Raji (cell line): Measurements from ENCODE around the gene IFIT3.

Experiments
- POLR2A ChIP-seq: IDR thresholded peaks from 2 replicates; pipeline ENCODE4 v1.6.1; 2011; ENCODE audit warnings: low read depth, low read length, control low read depth; ENCODE audit not compliant: insufficient read depth

The IFIT3 gene

DNA sequence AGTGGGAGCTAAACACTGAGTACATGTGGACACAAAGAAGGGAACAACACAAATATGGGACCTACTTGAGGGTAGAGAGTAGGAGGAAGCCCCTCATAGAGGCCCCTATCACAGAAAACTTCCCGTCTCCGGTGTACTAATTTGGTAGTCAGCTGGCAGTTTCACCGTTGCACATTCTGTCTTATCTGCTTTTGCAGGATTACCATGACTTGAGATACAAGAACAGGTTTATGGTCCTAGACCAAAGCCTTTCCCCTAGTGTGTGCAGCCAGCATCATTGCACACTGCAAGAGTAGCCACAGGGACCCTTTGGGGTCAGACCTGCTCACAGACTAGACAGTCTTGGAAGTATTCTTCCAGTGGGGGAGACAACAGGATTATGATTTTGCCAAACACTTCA lies 44.2 kb downstream of the IFIT3 start:
- no peak for TF ChIP-seq POLR2A

DNA sequence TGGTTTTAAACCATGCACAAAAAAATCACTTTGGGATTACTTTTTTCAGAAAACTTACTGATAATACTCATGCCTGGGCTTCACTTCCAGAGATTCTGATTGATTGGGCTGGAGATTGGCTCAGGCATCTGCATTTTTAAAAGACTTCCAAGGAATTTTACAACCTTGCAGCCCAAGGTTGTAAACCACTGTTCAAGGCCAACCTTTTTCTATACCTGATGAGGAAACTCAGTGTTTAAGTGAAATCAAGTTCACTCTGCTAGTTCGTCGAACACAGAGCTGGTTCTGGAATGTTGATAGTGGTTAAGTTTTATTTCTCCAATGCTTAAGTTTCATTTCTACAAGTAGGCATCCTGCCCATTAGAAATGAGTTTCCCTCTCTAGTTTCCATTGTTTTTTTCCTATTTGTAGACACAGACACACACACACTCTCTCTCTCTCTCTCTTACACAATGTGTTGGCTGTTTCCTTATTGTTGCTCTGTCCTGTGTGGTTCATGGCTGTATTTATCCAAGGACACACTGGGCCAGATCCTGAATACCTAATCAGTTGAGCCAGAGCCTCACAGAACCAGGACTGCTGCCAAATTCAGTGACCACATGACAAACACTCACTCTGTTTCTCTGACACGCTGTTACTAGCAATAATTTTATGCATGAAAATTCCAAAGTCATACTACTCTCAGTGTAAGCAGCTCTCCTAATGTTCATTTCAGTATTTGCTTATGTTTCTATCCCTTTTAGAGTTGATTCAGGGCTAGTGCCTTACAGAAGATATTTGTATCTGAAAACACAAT lies 46.3 kb downstream of the IFIT3 start:
- TF ChIP-seq POLR2A = no peak

DNA sequence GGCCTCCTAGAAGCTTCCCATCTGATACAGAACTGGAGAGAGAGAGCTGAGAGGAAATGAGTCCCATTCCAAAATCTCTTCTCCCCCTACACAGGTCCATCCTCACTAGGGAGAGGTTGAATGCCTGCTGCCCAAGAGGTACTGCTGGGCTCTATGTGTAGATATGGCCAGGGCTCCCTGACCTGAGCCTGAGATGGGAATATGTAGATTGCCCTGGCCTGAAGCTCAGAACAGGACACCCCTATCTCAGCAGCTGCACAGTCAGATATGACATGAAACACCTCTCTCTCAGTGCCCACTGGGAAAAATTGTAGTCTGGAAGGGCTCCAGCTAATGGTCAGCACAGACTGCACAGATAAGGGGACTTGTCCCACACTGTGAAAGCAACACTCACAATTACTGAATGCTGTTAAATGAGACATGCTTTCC lies 46.9 kb downstream of the IFIT3 start:
- TF ChIP-seq POLR2A = no peak

DNA sequence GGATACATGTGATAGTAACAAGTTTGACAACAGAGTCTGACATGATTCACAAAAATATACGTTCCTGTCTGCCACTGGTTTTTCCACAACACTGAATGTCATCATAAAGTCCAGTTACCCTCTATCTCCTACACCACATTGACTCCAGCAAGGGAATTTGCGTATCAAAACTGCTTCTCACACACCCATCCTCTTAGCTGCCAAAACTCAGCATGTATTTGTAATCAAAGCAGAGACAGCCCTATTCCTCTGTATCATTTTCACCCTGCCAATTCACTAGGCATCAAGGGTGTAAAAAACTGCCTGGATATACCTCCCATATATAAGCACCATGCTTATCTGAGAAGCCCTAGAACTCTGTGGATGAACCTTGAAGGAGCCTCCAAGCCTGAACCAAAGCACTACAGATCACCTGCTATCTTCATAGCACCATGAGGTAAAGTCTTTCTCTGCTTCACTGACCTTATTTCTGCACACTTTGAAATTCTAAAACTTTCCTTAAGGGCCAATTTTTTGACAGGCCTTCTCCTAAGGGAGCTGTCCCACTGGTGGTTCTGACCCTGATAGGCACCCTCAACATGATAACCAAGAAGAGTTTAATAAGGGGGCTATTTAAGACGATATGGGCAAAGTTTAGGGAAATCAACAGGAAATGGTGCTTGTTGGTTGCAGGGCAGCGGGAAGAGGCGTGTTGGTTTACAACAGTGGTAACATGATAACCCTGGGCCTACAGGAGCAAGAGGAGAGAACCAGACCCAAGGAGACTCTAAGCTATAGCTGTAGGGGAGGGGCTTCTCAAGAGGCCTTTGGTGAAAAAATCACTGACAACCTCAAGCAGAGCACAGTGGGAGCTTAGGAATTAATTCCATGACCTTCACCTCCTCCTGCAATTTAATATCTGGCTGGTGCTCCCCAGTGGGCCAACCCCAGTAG lies 50.2 kb downstream of the IFIT3 start, which contains the start of gene IFIT1B:
TSS of gene IFIT1B (plus strand) at position 352 of the 933 bp plus-strand sequence. CDS start at position 432, 80 bp downstream.
- no peak for TF ChIP-seq POLR2A

DNA sequence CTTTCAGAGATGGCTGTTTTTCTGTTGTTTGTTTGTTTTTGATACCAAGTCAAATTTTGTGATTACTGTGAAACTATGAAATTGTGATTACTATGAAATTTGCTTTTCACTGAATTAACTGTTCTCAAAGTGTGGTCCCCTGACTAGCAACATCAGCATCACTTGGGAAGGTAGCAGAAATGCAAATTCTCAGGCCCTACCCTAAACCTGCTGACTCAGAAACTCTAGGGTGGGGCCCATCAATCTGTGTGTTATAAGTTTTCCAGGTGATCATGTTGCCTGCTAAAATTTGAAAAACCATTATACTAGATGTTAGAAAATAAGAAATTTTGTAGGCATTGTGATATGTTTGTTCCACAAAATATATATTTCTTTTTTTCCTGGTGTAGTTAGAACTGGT lies 51.3 kb downstream of the IFIT3 start:
- no peak for TF ChIP-seq POLR2A

DNA sequence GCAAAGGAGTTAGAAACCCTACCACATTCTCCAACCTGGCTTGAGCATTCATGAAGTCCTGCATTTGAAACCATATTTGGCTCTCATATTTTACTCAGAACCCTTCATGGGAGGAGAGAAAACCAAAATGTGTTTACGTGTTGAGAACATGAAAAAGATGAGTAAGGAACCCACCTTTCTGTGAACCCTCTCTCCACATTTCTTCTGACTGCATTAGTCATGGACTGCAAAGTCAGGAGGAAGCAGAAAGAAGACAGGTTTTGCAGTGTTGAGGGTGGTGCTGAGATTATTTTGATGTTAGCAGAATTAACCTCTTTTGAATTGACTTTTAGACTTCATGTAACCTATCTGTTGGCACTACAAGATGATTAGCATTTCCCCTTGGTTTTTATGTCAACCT lies 55.0 kb downstream of the IFIT3 start:
- no peak for TF ChIP-seq POLR2A

DNA sequence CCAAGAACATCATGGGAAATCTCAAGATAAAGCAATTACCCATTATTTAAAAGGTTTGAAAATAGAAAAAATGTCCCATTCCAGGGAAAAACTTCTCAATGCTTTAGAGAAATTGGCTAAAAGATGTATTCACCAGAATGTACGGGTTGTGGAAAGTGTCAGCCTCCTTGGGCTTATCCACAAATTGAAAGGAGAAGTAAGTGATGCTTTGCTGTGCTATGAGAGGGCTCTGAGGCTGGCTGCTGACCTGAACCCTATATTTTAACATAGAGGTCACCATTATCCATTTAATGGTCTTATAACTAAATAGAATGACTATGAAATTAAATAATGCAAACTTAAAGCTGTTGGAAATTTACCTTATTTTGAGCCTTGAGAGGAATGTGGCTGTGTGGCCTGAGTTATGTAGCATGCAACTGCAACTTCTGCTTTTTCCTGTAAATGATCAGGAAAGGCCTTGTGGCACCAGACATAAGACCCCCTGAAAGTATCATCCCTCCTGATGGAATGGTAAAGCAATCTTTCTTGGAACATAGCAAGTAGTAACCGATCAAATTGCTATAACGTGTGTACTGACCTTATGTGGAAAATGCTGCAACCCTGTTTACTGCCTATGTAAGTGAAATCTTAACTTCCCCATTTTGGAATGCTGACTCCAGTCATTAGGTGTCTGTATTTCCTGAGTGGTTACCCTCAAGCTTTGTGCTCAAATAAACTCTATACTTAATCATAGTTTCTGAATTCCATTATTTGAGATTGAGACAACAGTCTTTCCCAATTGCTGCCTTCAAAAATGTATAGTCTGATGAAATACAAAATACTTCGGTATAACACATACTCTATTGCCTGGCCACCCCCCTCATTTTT lies 56.9 kb downstream of the IFIT3 start:
- no peak for TF ChIP-seq POLR2A

DNA sequence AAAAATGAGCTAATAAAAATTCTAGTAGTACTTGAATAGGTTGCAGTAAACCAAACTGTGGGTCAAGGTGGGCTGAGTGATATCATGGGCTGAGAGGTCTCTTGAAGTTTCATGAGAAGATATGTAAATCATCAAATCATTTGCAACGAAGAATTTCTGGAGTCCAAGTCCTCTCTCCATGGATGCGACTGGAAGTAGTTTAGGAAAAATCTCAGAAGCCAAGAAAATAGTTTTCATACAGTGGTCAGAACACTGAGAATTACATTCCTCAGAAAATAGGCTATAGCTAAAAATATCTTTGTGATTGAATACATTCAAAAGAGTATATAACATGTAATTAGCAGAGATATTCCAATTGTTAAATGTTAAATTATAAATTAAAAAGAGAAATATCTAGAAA lies 61.0 kb downstream of the IFIT3 start:
- TF ChIP-seq POLR2A = no peak

DNA sequence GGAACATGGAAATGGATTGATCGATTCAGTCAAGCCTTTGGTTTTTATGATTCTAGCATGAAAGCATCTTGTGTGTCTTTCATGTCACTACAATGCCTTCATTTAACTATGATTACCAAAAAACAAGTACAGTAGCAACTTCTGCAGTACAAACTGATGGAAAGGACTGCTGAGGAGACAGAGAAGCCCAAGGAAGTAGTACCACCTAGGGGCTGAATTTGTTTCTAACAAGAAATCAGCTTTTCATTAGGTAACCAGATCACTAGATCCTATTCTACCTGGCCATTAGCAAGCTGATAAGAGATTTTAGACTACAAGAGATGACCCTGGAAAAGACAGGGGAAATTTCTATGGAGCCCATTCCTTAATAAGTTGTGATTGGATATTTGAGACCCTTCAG lies 61.5 kb downstream of the IFIT3 start:
- TF ChIP-seq POLR2A = no peak
